GM19395 (cell line): ENCODE results near the gene COPS3.

Source experiments
- ATAC-seq: cut with Tn5 transposase; IDR thresholded peaks from one replicate; pipeline ENCODE4 v1.9.1; 2021; ENCODE audit warnings: mild to moderate bottlenecking, moderate library complexity; ENCODE audit not compliant: unreplicated experiment

COPS3 gene

GRCh38 chr17:17252149-17252661 is 28.8 kb downstream of the COPS3 start:
- no peak for ATAC-seq

GRCh38 chr17:17246879-17247278 is 34.2 kb downstream of the COPS3 start:
- ATAC-seq, result no peak

- no peak for ATAC-seq
These were observed 37.9 kb downstream of the COPS3 start for GRCh38 chr17:17243163-17243562.

DNA sequence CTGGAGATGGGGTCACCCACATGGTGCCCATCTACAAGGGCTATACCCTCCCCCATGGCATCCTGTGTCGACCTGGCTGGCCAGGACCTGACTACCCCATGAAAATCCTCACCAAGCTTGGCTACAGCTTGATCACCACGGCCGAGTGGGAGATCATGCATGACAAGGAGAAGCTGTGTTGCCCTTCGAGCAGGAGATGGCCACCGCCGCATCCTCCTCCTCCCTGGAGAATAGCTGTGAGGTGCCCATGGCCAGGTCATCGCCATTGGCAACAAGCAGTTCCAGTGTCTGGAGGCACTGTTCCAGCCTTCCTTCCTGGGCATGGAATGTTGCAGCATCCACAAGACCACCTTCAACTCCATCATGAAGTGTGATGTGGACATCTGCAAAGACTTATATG is 38.8 kb downstream of the COPS3 start:
- no peak for ATAC-seq

- ATAC-seq, result no peak
These were observed 39.4 kb downstream of the COPS3 start for GRCh38 chr17:17241656-17242055.

GRCh38 chr17:17239832-17240231 is 41.2 kb downstream of the COPS3 start:
- no peak for ATAC-seq

DNA sequence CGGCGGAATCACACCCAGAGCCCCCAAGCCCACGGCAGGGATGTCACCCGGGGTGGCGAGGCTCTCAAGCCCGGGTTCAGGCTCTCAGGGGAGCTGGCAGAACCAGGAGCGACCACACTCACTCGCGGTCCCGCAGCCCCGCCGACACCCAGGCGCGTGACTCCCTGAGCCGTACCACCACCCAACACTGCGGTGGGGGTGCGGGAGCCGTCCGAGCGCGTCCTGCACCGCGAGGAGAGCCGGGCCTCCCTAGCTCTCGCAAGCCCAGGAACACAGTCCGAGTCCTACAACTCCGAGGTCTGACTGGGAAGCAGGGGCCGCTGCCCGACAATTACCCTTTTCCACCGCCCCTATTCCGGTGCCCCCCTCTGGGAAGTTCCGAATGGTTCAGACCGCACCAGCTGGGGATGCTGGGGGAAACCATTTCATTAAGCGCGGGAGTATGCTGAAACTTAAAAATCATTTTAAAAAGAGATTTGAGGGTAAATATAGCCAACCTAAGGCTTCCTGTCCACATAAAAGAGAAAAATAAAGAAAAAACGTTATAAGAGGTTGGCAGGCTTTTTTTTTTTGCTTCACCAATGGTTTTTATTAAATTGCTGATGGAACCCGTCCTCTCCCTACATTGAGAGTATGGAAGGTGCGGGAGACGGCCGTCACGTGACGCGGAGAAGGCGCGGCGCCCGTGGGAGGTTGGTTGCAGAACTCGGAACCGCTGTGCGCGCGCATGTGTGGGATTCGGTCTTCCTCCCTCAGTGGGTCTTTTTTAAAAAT is 43.8 kb downstream of the COPS3 start, which contains the start of gene FLCN:
Gene FLCN (minus strand): TSS at position 143 of the 774 bp plus-strand sequence. CDS start 9,031 bp downstream, outside the sequence.
- peak; percentile 81 for ATAC-seq

DNA sequence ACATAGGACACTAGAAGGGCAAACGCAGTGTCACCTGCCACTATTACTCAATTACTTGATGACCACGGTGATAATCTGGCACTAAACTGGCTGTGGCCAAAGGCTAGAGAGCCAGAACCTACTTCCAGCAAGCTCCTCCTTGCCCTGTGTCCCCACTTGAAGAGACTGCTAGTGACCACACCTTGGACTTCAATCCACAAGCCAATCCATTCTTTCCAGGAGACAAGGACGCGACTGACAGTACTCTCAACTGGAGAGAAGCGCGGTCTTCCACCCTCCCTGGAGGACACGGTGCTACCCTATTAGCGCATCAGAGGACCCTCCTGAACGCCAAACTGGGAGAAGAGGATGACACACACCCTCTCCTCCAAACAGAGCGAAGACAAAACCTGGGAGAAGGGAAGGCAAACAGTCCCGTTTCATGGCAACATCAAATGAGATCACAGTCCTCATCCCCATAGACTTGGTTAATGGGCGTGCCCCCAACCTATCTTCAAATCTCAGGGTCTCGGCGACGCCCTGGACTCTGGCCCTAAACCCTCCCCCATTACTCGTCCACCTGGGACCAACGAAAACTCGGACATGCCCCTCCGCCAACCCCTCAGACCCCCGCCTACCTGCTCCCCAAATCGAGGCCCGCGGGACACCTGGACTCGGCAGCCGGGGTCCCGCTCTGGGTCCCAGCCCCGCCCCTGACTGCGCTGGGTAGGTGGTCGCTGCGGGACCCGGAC is 44.6 kb downstream of the COPS3 start:
- peak; percentile 33 for ATAC-seq

GRCh38 chr17:17235212-17236174 is 45.6 kb downstream of the COPS3 start:
- ATAC-seq, result no peak

DNA sequence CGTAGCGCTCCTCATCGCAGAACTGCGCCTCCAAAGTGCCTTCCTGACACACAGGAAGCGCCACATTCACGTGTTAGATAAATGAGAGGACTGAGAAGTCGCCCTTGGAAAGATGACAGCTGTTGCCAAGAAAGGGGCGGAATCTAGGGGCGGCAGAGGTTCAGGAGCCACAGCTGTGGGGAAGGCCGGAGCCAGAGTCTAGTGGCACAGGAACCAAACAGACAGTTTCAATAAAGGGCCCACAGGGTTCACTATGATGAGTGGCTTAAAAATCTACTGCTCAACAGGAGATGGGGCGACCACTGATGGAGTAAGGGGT is 48.8 kb downstream of the COPS3 start:
- ATAC-seq, result no peak

GRCh38 chr17:17231621-17232302 is 49.3 kb downstream of the COPS3 start:
- no peak for ATAC-seq

DNA sequence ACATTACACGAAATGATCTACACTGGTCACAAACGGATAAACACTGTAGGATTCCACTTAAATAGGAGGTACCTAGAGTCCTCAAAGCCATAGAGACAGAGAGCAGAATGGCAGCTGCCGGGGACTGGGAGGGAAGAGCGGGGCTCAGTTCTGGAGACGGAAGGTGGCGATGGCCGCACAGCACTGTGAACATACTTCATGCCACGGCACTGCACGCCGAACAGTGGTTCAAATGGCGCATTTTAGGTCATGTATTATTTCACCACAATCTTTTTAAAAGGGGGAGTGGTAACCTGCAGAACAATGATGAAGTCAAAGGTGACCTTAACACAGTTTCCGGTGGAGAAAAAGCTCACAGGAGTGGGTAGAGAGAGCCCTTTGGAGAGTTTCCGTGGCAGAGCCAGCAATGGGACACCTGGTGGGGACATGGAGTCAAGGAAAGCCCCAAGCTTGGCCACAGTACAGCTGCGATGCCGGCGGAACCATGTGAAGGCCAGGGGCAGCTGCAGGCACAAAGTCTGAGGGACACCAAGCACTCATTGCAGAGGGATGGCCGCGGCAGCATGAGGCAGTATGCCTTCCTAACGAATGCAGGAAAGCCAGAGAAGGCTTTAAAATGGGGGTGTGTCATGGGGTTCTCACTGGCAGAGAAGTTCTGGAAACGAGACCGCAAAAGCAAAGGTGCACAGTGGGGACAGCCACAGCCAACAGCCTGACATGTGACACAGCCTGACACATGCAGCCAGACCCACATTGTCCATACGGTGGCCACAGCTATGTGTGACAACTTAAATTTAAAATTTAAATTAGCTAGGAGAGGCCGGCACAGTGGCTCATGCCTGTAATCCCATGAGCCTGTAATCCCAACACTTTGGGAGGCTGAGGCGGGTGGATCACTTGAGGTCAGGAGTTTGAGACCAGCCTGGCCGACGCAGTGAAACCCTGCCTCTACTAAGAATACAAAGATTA is 51.3 kb downstream of the COPS3 start:
- no peak for ATAC-seq

- no peak for ATAC-seq
These were observed 52.3 kb downstream of the COPS3 start for GRCh38 chr17:17228521-17229279.

GRCh38 chr17:17227608-17228520 is 53.2 kb downstream of the COPS3 start:
- no peak for ATAC-seq

DNA sequence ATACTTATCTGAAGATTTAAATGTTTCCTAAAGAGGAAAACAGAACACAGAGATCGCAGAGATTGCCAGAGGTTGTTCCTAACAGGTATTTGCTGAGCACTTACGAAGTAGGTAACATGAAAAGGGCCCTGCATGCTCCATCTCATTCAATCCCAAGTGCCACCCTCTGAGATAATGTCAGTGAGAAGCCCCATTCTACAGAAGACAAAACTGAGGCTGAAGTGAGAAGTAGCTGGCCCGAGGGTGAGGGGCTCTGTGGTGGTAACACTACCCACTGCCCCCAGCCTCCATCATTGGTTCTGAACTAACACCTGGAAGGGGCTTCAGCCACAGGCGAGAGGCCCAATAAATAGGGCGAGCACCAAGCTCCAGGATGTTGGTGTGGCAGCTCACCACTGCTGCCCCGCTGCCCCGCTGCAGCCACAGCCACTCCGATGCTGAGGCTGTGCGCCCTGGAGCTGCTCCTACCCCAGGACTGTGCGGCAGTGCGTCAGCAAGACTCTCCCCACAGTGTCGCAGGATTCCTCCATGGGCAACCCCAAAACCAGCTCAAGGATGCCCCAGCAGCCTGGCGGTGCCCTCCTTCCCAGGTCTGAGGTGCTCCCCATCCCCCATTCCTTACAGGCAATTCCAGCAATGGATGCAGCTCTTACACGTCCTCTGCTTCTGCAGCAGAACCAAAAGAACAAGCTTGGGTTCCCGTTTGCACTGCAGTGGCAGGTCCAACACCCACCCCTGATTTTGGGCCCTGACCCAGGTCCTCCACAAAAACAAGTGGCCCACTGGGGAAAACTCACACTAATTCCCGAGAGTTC is 54.4 kb downstream of the COPS3 start:
- ATAC-seq, result no peak

DNA sequence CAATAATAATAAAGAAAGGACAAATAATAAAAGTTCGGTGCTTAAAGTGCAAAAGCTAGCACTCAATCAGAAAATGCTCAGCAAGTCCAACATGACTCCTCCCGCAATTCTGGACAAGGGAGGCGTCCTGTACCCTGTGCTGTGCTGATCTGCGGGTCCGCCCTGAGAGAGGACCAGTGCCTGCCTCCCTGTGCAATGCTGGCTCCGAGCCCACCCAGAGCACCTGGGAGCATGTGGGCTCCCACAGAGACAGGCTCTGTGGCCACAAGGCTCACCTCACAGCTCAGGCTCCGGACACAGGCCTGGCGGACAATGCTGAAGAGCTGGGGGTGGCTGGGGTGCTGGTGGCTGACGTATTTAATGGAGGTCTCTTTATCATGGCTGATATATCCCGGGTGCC is 55.1 kb downstream of the COPS3 start:
- ATAC-seq, result no peak

GRCh38 chr17:17224137-17224536 is 56.9 kb downstream of the COPS3 start:
- no peak for ATAC-seq
